ENCODE data around the gene DAAM1. TPM values are rescaled to one million over a fixed set of nuclear protein-coding genes. Genes with fewer than 3 reads are reported as not detected.

Gene DAAM1
- total and polyA plus RNA-seq, 2 donors (not counting 1 experiment from before 2014, with no cell fraction given): 11.2 to 34.3 TPM

DNA sequence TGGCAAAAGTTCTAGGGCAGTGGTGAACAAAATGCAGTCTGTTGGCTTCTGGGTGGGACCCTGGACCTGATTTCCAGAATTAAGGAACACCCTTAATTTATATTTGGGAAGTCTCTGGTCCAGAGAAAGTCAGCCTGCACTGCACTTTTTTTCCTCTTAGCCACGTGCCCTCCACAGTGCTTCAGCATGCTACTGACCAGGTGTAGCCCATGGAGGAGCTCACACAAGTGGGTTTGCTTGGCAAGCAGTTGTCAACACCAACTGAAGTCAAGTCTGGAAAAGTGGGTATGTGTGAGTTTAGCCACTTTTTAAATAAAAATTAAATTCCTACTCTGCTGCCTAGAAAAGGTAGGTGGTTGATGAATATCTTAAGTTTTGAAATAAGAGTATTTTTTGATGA, 111.3 kb downstream of the DAAM1 start:
- DNase-seq: no peak
- Histone ChIP-seq H3K36me3 (replicated peaks in 1 of 2; ENCODE audit: control extremely low read depth in 1 of 2, control insufficient read depth in 1 of 2, extremely low read depth in 1 of 2, insufficient read depth in 2 of 2, low read length in 1 of 2) (no peaks in the 10 kb centered on the region), H3K9ac (ENCODE audit: low read length) (no peak overlapping the region), H3K79me2 (ENCODE audit: control insufficient read depth, insufficient read depth, low read length) (no peaks in the 10 kb centered on the region), H3K4me1 (ENCODE audit: control insufficient read depth in 2 of 2, insufficient read depth in 2 of 2, low read length in 2 of 2) (peaks cover 14 to 28% of the 10 kb centered on the region in 2 donors), H3K9me3 (ENCODE audit: control extremely low read depth in 1 of 3, control insufficient read depth in 2 of 3, insufficient read depth in 1 of 3, low read length in 2 of 3) (no peaks in the 10 kb centered on the region), H3K27ac (ENCODE audit: low read length in 2 of 2) (no peak overlapping the region), H4K20me1 (ENCODE audit: control insufficient read depth, insufficient read depth, low read length, poor library complexity, severe bottlenecking) (no peaks in the 10 kb centered on the region), H3K4me2 (replicated peaks; ENCODE audit: low read depth, low read length, poor library complexity, severe bottlenecking) (no peak overlapping the region), H3K27me3 (replicated peaks in 1 of 4; ENCODE audit: control extremely low read depth in 1 of 4, control insufficient read depth in 3 of 4, insufficient read depth in 4 of 4, low read length in 3 of 4) (no peaks in the 10 kb centered on the region), H2AFZ (ENCODE audit: insufficient read depth, low read depth, low read length, poor library complexity, severe bottlenecking) (no peak overlapping the region), H3K4me3 (ENCODE audit: control extremely low read depth in 1 of 5, extremely low read depth in 1 of 5, insufficient read depth in 1 of 5, low read depth in 2 of 5, low read length in 4 of 5) (no peak overlapping the region)
- Mint-ChIP-seq H3K4me1 (peaks cover 46% of the 10 kb centered on the region), H3K4me3 (no peak overlapping the region), H3K27ac (no peak overlapping the region), H3K9me3 (ENCODE audit: insufficient read depth) (no peaks in the 10 kb centered on the region), H3K27me3 (no peaks in the 10 kb centered on the region)
- no peak for TF ChIP-seq CTCF (IDR thresholded peaks at IDR 0.05)
- no peak for TF ChIP-seq EZH2 (IDR thresholded peaks at IDR 0.05; ENCODE audit: borderline replicate concordance, insufficient read depth, low read depth, low read length, poor library complexity, severe bottlenecking)
- POLR2A ChIA-PET: no interaction called here
- ATAC-seq (ENCODE audit: low read depth): no peak
- CTCF ChIA-PET: interaction anchor here (0.6 to 1.0 kb wide), 2 partner anchors 24 to 899 kb away, joined by 4 to 5 read pairs; no protein-coding TSS in a partner anchor
- no CpG with 5 or more reads among the region's 1 CpG for WGBS (ENCODE audit: insufficient coverage)
- intact Hi-C loops (cut with micrococcal nuclease): loop anchor here (5.0 kb wide), 1 partner anchor 112 kb away; the partner anchor contains the start of gene DAAM1

DNA sequence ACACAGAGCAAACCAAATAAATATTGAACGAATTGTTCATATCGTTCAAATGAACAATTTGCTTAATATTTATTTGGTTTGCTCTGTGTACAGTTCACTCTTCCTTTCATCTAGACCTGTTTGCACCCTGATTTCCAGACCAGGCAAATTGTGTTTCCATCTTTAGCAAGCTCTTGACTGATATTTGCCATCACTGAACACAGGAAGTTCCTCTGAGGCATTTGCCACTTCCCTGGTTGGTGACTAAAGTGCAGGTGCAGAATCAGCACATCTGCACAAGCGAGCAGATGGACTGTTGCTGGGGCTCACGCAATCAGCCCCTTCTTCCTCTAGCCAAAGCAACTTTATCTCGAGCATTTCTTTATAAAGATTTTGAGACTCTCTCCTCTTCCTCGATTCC, 112.9 kb downstream of the DAAM1 start:
- Histone ChIP-seq H4K20me1 (ENCODE audit: control insufficient read depth, insufficient read depth, low read length, poor library complexity, severe bottlenecking) (no peaks in the 10 kb centered on the region), H3K79me2 (ENCODE audit: control insufficient read depth, insufficient read depth, low read length) (no peaks in the 10 kb centered on the region), H3K36me3 (replicated peaks in 1 of 2; ENCODE audit: control extremely low read depth in 1 of 2, control insufficient read depth in 1 of 2, extremely low read depth in 1 of 2, insufficient read depth in 2 of 2, low read length in 1 of 2) (no peaks in the 10 kb centered on the region), H3K9me3 (ENCODE audit: control extremely low read depth in 1 of 3, control insufficient read depth in 2 of 3, insufficient read depth in 1 of 3, low read length in 2 of 3) (no peaks in the 10 kb centered on the region), H3K9ac (ENCODE audit: low read length) (peak overlapping the region; percentile 15), H3K4me3 (ENCODE audit: control extremely low read depth in 1 of 5, extremely low read depth in 1 of 5, insufficient read depth in 1 of 5, low read depth in 2 of 5, low read length in 4 of 5) (no peak overlapping the region), H3K4me1 (ENCODE audit: control insufficient read depth in 2 of 2, insufficient read depth in 2 of 2, low read length in 2 of 2) (peaks cover 14 to 28% of the 10 kb centered on the region in 2 donors), H3K27ac (ENCODE audit: low read length in 2 of 2) (no peak overlapping the region), H2AFZ (ENCODE audit: insufficient read depth, low read depth, low read length, poor library complexity, severe bottlenecking) (no peak overlapping the region), H3K27me3 (replicated peaks in 1 of 4; ENCODE audit: control extremely low read depth in 1 of 4, control insufficient read depth in 3 of 4, insufficient read depth in 4 of 4, low read length in 3 of 4) (no peaks in the 10 kb centered on the region), H3K4me2 (replicated peaks; ENCODE audit: low read depth, low read length, poor library complexity, severe bottlenecking) (peak overlapping the region; percentile 32)
- CTCF ChIA-PET: no interaction called here
- intact Hi-C loops (cut with micrococcal nuclease): loop anchor here (5.0 kb wide), 1 partner anchor 114 kb away; the partner anchor contains the start of gene DAAM1
- Mint-ChIP-seq H3K4me1 (peaks cover 56% of the 10 kb centered on the region), H3K27me3 (no peaks in the 10 kb centered on the region), H3K9me3 (ENCODE audit: insufficient read depth) (no peaks in the 10 kb centered on the region), H3K4me3 (peak overlapping the region; percentile 50), H3K27ac (peak overlapping the region; percentile 64)
- TF ChIP-seq CTCF (IDR thresholded peaks at IDR 0.05) (no peak), EZH2 (IDR thresholded peaks at IDR 0.05; ENCODE audit: borderline replicate concordance, insufficient read depth, low read depth, low read length, poor library complexity, severe bottlenecking) (no peak)
- POLR2A ChIA-PET: no interaction called here
- peak; percentile 88 for ATAC-seq (ENCODE audit: low read depth)
- peak; percentile 51 for DNase-seq
- WGBS (ENCODE audit: insufficient coverage): 0% methylated on average over 2 of the region's 6 CpGs
